IMR-90 (cell line): Measurements from ENCODE around the gene INHA.

Source experiments
- MAFK ChIP-seq: IDR thresholded peaks from 2 replicates; pipeline ENCODE4 v1.6.1; 2012; ENCODE audit warnings: low read depth, low read length, improper control_type of control experiment
- MXI1 ChIP-seq: IDR thresholded peaks from 2 replicates; pipeline ENCODE4 v1.6.1; 2012; ENCODE audit warnings: low read depth, mild to moderate bottlenecking, low read length, moderate library complexity, borderline replicate concordance
- POLR2A ChIP-seq: IDR thresholded peaks from 2 replicates; pipeline ENCODE4 v1.6.1; 2012; ENCODE audit warnings: mild to moderate bottlenecking, low read depth, low read length
- RAD21 ChIP-seq: IDR thresholded peaks from 2 replicates; pipeline ENCODE4 v1.6.1; 2012; ENCODE audit warnings: low read length, improper control_type of control experiment
- RCOR1 ChIP-seq: IDR thresholded peaks from 2 replicates; pipeline ENCODE4 v1.6.1; 2012; ENCODE audit warnings: mild to moderate bottlenecking, low read length, improper control_type of control experiment; ENCODE audit not compliant: insufficient replicate concordance
- SMC3 ChIP-seq: fragments of 150-350 bp; IDR thresholded peaks from 2 replicates; pipeline ENCODE4 v1.6.1; 2016; ENCODE audit warnings: low read depth, mild to moderate bottlenecking, antibody characterized with exemption, low read length, moderate library complexity
- TF ChIP-seq, protein P1 (sequence below): conservative IDR thresholded peaks from 2 replicates; pipeline ENCODE4 v1.5.1; 2012; ENCODE audit warnings: mild to moderate bottlenecking, low read depth, low read length, improper control_type of control experiment

- TF ChIP-seq, protein P1, sequence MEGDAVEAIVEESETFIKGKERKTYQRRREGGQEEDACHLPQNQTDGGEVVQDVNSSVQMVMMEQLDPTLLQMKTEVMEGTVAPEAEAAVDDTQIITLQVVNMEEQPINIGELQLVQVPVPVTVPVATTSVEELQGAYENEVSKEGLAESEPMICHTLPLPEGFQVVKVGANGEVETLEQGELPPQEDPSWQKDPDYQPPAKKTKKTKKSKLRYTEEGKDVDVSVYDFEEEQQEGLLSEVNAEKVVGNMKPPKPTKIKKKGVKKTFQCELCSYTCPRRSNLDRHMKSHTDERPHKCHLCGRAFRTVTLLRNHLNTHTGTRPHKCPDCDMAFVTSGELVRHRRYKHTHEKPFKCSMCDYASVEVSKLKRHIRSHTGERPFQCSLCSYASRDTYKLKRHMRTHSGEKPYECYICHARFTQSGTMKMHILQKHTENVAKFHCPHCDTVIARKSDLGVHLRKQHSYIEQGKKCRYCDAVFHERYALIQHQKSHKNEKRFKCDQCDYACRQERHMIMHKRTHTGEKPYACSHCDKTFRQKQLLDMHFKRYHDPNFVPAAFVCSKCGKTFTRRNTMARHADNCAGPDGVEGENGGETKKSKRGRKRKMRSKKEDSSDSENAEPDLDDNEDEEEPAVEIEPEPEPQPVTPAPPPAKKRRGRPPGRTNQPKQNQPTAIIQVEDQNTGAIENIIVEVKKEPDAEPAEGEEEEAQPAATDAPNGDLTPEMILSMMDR: no peak
- TF ChIP-seq SMC3 (no peak), MAFK (no peak), MXI1 (no peak), RCOR1 (no peak), RAD21 (no peak), POLR2A (no peak)
These were observed 23.1 kb upstream of the INHA start for GRCh38 chr2:219548990-219549389.
